Stomach (tissue), 9 donors: ENCODE data around the gene VPS13D. TPM values are rescaled to one million over a fixed set of nuclear protein-coding genes. Genes with fewer than 3 reads are reported as not detected.

Source experiments
- DNase-seq, 2 donors: peaks; one replicate each; pipeline versions ENCODE4 v3.0.0 to v3.0.0-alpha.2; 2013 to 2019
- H3K27ac ChIP-seq, 5 donors: fragments of 200-600 bp in 4 of 5; sonication (generic) in 4 of 5; one replicate each; pipeline ENCODE4 v1.5.1; 2013 to 2019; ENCODE audit warnings: mild to moderate bottlenecking in 1 of 5, moderate library complexity in 1 of 5
- H3K27me3 ChIP-seq, 3 donors: fragments of 200-600 bp; sonication (generic); one replicate each; pipeline ENCODE4 v1.5.1; 2017 to 2019; ENCODE audit warnings: mixed run types in 1 of 3
- H3K36me3 ChIP-seq, 4 donors: fragments of 200-600 bp; sonication (generic); 1 replicate in 3 of 4; 2 replicates in 1 of 4; pipeline ENCODE4 v1.5.1; 2016 to 2019
- H3K4me1 ChIP-seq, 4 donors: fragments of 200-600 bp; sonication (generic); one replicate each; pipeline ENCODE4 v1.5.1; 2016 to 2019
- H3K4me3 ChIP-seq, 4 donors: fragments of 200-600 bp; sonication (generic) in 3 of 4; one replicate each; pipeline ENCODE4 v1.5.1; 2016 to 2019; ENCODE audit warnings: mild to moderate bottlenecking in 1 of 4
- H3K9me3 ChIP-seq, 4 donors: fragments of 200-600 bp; sonication (generic); one replicate each; pipeline ENCODE4 v1.5.1; 2016 to 2019
- CTCF ChIP-seq, 7 experiments: fragments of 450-650 bp in 4 of 7; fragments of 200-600 bp in 3 of 7; sonication (generic) in 3 of 7; IDR thresholded peaks; one replicate each; pipeline ENCODE4 v1.5.1; 2016 to 2019; ENCODE audit warnings: antibody characterized with exemption in 7 of 7, control low read depth in 2 of 7, mild to moderate bottlenecking in 1 of 7
- EP300 ChIP-seq: sonication (generic); formaldehyde crosslinking; IDR thresholded peaks from one replicate; pipeline ENCODE4 v1.6.1; 2017; ENCODE audit warnings: antibody characterized with exemption
- POLR2A ChIP-seq, 4 donors: fragments of 450-650 bp; IDR thresholded peaks; one replicate each; pipeline ENCODE4 v1.6.1; 2016; ENCODE audit warnings: antibody characterized with exemption in 4 of 4, control low read depth in 2 of 4, mild to moderate bottlenecking in 1 of 4, moderate library complexity in 1 of 4
- POLR2AphosphoS5 ChIP-seq, 3 donors: sonication (generic); formaldehyde crosslinking; IDR thresholded peaks; one replicate each; pipeline ENCODE4 v1.6.1; 2016; ENCODE audit warnings: antibody characterized with exemption in 3 of 3
- WGBS, 5 donors: extraction: QIAGEN DNeasy Blood & Tissue Kit in 3 of 5; methylation state at CpG; one replicate each; pipeline versions ENCODE4 v1.1.5 to v1.1.7; 2013 to 2018; 5-methylcytosine and 5-hydroxymethylcytosine counted together
- intact Hi-C: fragments of 100-400 bp; cut with DNase I; formaldehyde crosslinking; loops from one replicate; pipeline ENCODE4 v1.15.1; 2023; ENCODE audit warnings: low total_unique reads
- polyA plus RNA-seq, 3 donors: library from polyadenylated mRNA; stranded (reverse); fragments of 200-250 nt; gene quantifications; one replicate each; pipeline ENCODE4 v1.2.3, GENCODE V29; 2013
- total RNA-seq, 5 donors: library from RNA; depleted of rRNA; stranded (reverse); fragments of >200 nt; gene quantifications; one replicate each; pipeline versions ENCODE4 v1.1.0 to v1.2.3, GENCODE V29; 2014 to 2016
- donor health status: healthy with polysubstance abuse.
- donor health status: Bipolar disorder and iron deficiency.
- donor health status: healthy.

The VPS13D gene
- total and polyA plus RNA-seq, 8 donors = 6.7 to 106 (median 66.5) TPM

- H3K4me3 ChIP-seq = no peak overlapping the region
- no peak for TF ChIP-seq POLR2AphosphoS5 (IDR thresholded peaks at IDR 0.05)
- no peak for TF ChIP-seq EP300
- no peak for TF ChIP-seq POLR2A (IDR thresholded peaks at IDR 0.05)
- TF ChIP-seq CTCF (IDR thresholded peaks at IDR 0.05) = no peak
- DNase-seq = no peak
- H3K27me3 ChIP-seq = no peaks in the 10 kb centered on the region
- H3K36me3 ChIP-seq = peaks cover 55 to 97% (median 95%) of the 10 kb centered on the region in 4 donors
- WGBS, 5 donors = 86 to 94% (median 89%) methylated on average over 3 of the region's 3 CpGs
- no peaks in the 10 kb centered on the region for H3K9me3 ChIP-seq
- H3K4me1 ChIP-seq = peaks cover 0 to 12% (median 6%) of the 10 kb centered on the region in 4 donors
- no peak overlapping the region for H3K27ac ChIP-seq
- intact Hi-C loops = no loop called here
Observed at GRCh38 chr1:12282142-12282541, 52.3 kb downstream of the VPS13D start.

GRCh38 chr1:12284486-12284885, 54.7 kb downstream of the VPS13D start:
- Histone ChIP-seq H3K27ac (no peak overlapping the region), H3K36me3 (peaks cover 49 to 96% (median 91%) of the 10 kb centered on the region in 4 donors), H3K4me1 (no peaks in the 10 kb centered on the region), H3K9me3 (no peaks in the 10 kb centered on the region), H3K4me3 (no peak overlapping the region), H3K27me3 (no peaks in the 10 kb centered on the region)
- DNase-seq = no peak
- 87 to 99% (median 93%) methylated on average over 5 of the region's 5 CpGs for WGBS, 5 donors
- intact Hi-C loops = no loop called here
- TF ChIP-seq CTCF (IDR thresholded peaks at IDR 0.05) (no peak), POLR2A (IDR thresholded peaks at IDR 0.05) (no peak), EP300 (no peak), POLR2AphosphoS5 (IDR thresholded peaks at IDR 0.05) (no peak)

- no peak overlapping the region for H3K4me3 ChIP-seq
- no peak for DNase-seq
- intact Hi-C loops = no loop called here
- TF ChIP-seq EP300 (no peak), POLR2A (IDR thresholded peaks at IDR 0.05) (no peak), POLR2AphosphoS5 (IDR thresholded peaks at IDR 0.05) (no peak), CTCF (IDR thresholded peaks at IDR 0.05) (no peak)
- 92 to 98% (median 96%) methylated on average over 5 of the region's 5 CpGs for WGBS, 5 donors
- H3K27me3 ChIP-seq = no peaks in the 10 kb centered on the region
- no peak overlapping the region for H3K27ac ChIP-seq
- H3K36me3 ChIP-seq = peaks cover 41 to 96% (median 90%) of the 10 kb centered on the region in 4 donors
- no peaks in the 10 kb centered on the region for H3K4me1 ChIP-seq
- H3K9me3 ChIP-seq = no peaks in the 10 kb centered on the region
Observed at GRCh38 chr1:12285496-12286143, 55.8 kb downstream of the VPS13D start.

- Histone ChIP-seq H3K27ac (no peak overlapping the region), H3K4me3 (no peak overlapping the region), H3K27me3 (no peaks in the 10 kb centered on the region), H3K36me3 (peaks cover 25 to 98% (median 89%) of the 10 kb centered on the region in 4 donors), H3K9me3 (no peaks in the 10 kb centered on the region), H3K4me1 (no peaks in the 10 kb centered on the region)
- TF ChIP-seq CTCF (IDR thresholded peaks at IDR 0.05) (no peak), POLR2A (IDR thresholded peaks at IDR 0.05) (no peak), EP300 (no peak), POLR2AphosphoS5 (IDR thresholded peaks at IDR 0.05) (no peak)
- intact Hi-C loops = no loop called here
- 83 to 93% (median 86%) methylated on average over 3 of the region's 3 CpGs for WGBS, 5 donors
- no peak for DNase-seq
Observed at GRCh38 chr1:12287869-12288268, 58.0 kb downstream of the VPS13D start.
